Endothelial cell of umbilical vein (primary cell): Measurements from ENCODE around the gene CRYZL1. TPM values are rescaled to one million over a fixed set of nuclear protein-coding genes. Genes with fewer than 3 reads are reported as not detected.

Experiments used
- BruUV-seq: library from RNA; stranded (reverse); fragments of 400-500 nt; replicated peaks from 2 replicates; lab custom pipeline; 2021; lab: Mats Ljungman, UMichigan
- CTCF ChIA-PET: fragments of 300-600, 350-600 bp; sonication (Branson Sonifier 250); formaldehyde crosslinking; loops from one replicate; lab custom pipeline; 2021; ENCODE audit warnings: antibody characterized with exemption, inconsistent platforms; lab: Charles Lee
- POLR2A ChIA-PET: fragments of 300-600, 350-600 bp; sonication (Branson Sonifier 250); formaldehyde crosslinking; loops from one replicate; lab custom pipeline; 2021; ENCODE audit warnings: antibody characterized with exemption, inconsistent platforms; lab: Charles Lee
- DNase-seq: peaks from one replicate; pipeline ENCODE4 v3.0.0-alpha.2; 2011; ENCODE audit warnings: low read depth, low spot score
- FAIRE-seq: peaks from 2 replicates; lab custom pipeline; 2011; peaks lifted over from hg19 to GRCh38; lab: Jason Lieb, UNC
- H2AFZ ChIP-seq: 2 replicates; pipeline ENCODE4 v1.6.0; 2012; ENCODE audit warnings: low read depth, low read length, control low read depth, inconsistent platforms
- H3K27ac ChIP-seq: 2 replicates; pipeline ENCODE4 v1.5.1; 2011; ENCODE audit warnings: low read depth, mild to moderate bottlenecking, control low read depth, low read length, moderate library complexity; ENCODE audit not compliant: insufficient read depth
- H3K27me3 ChIP-seq, 2 experiments: 2 replicates each; pipeline versions ENCODE4 v1.6.0 to v1.6.1; 2011; ENCODE audit warnings: low read length in 2 of 2, mixed read lengths in 1 of 2; ENCODE audit not compliant: control insufficient read depth in 2 of 2, insufficient read depth in 2 of 2
- H3K36me3 ChIP-seq, 2 experiments: 2 replicates in 1 of 2; 3 replicates in 1 of 2; pipeline ENCODE4 v1.5.1; 2011; ENCODE audit warnings: low read length in 2 of 2, mild to moderate bottlenecking in 1 of 2, moderate library complexity in 1 of 2; ENCODE audit not compliant: control insufficient read depth in 2 of 2, insufficient read depth in 2 of 2; ENCODE audit errors: extremely low read depth in 1 of 2
- H3K4me1 ChIP-seq: 3 replicates; pipeline ENCODE4 v1.5.1; 2011; ENCODE audit warnings: mild to moderate bottlenecking, low read length; ENCODE audit not compliant: control insufficient read depth, insufficient read depth; ENCODE audit errors: extremely low read depth
- H3K4me2 ChIP-seq: 2 replicates; pipeline ENCODE4 v1.6.1; 2011; ENCODE audit warnings: low read length, control low read depth, mixed read lengths; ENCODE audit not compliant: insufficient read depth
- H3K4me3 ChIP-seq, 3 experiments: fragments of 200-600 bp in 1 of 3; sonication (generic), shearing (Covaris generic) in 1 of 3; replicated peaks in 1 of 3; 2 replicates each; pipeline ENCODE4 v1.5.1; 2011 to 2016; ENCODE audit warnings: control low read depth in 3 of 3, low read length in 3 of 3, mild to moderate bottlenecking in 2 of 3, inconsistent platforms in 1 of 3, low read depth in 1 of 3, moderate library complexity in 1 of 3; ENCODE audit not compliant: insufficient read depth in 1 of 3
- H3K79me2 ChIP-seq: 2 replicates; pipeline ENCODE4 v1.6.0; 2012; ENCODE audit warnings: low read length, inconsistent platforms; ENCODE audit not compliant: control insufficient read depth, insufficient read depth
- H3K9ac ChIP-seq: replicated peaks from 2 replicates; pipeline ENCODE3; 2011; ENCODE audit warnings: low read length, control low read depth; ENCODE audit not compliant: insufficient read depth; ENCODE audit errors: extremely low read depth
- H3K9me1 ChIP-seq: replicated peaks from 3 replicates; pipeline ENCODE4 v1.6.0; 2011; ENCODE audit warnings: mild to moderate bottlenecking, low read length; ENCODE audit not compliant: control insufficient read depth, insufficient read depth; ENCODE audit errors: extremely low read depth
- H3K9me3 ChIP-seq: replicated peaks from 2 replicates; pipeline ENCODE4 v1.5.1; 2012; ENCODE audit warnings: low read length, inconsistent platforms; ENCODE audit not compliant: control insufficient read depth, insufficient read depth
- H4K20me1 ChIP-seq: replicated peaks from 2 replicates; pipeline ENCODE3; 2011; ENCODE audit warnings: mild to moderate bottlenecking, low read length; ENCODE audit not compliant: control insufficient read depth, insufficient read depth; ENCODE audit errors: extremely low read depth
- CTCF ChIP-seq, 2 donors: IDR thresholded peaks; 1 replicate in 1 of 2; 2 replicates in 1 of 2; pipeline ENCODE4 v1.5.1; 2011; ENCODE audit warnings: low read length in 2 of 2, mild to moderate bottlenecking in 2 of 2, moderate library complexity in 2 of 2, control low read depth in 1 of 2, inconsistent platforms in 1 of 2, low read depth in 1 of 2; ENCODE audit not compliant: insufficient read depth in 1 of 2; ENCODE audit errors: extremely low read depth in 1 of 2
- EZH2 ChIP-seq: IDR thresholded peaks from 2 replicates; pipeline ENCODE4 v1.6.1; 2012; ENCODE audit warnings: borderline replicate concordance, low read depth, mild to moderate bottlenecking, moderate library complexity, low read length, inconsistent platforms; ENCODE audit not compliant: severe bottlenecking
- FOS ChIP-seq: IDR thresholded peaks from 2 replicates; pipeline ENCODE4 v1.6.1; 2011; ENCODE audit warnings: mild to moderate bottlenecking, low read length, moderate library complexity, borderline replicate concordance; ENCODE audit not compliant: insufficient read depth
- GATA2 ChIP-seq: IDR thresholded peaks from 2 replicates; pipeline ENCODE4 v1.7.0; 2011; ENCODE audit warnings: low read depth, mild to moderate bottlenecking, moderate library complexity, mixed read lengths, low read length; ENCODE audit not compliant: insufficient read length, insufficient read depth
- JUN ChIP-seq: IDR thresholded peaks from 2 replicates; pipeline ENCODE4 v1.6.1; 2011; ENCODE audit warnings: borderline replicate concordance, low read depth; ENCODE audit not compliant: insufficient read length, insufficient read depth
- MYC ChIP-seq: IDR thresholded peaks from one replicate; pipeline ENCODE4 v1.6.1; 2011; ENCODE audit warnings: mild to moderate bottlenecking, low read depth, low read length
- POLR2A ChIP-seq: IDR thresholded peaks from 2 replicates; pipeline ENCODE4 v1.6.1; 2012; ENCODE audit warnings: low read depth, mild to moderate bottlenecking, control low read depth, low read length
- POLR2AphosphoS5 ChIP-seq: IDR thresholded peaks from 2 replicates; pipeline ENCODE4 v1.6.1; 2012; ENCODE audit warnings: low read depth, mild to moderate bottlenecking, control low read depth, low read length, moderate library complexity; ENCODE audit not compliant: insufficient read depth
- dilution Hi-C: fragments of 300-500 bp; cut with MboI; formaldehyde crosslinking; loops from one replicate; pipeline ENCODE4 v1.15.0; 2019; ENCODE audit warnings: low sequenced_read_pairs; ENCODE audit not compliant: extremely low pct_ligation_motif_present
- intact Hi-C: fragments of 100-400 bp; cut with micrococcal nuclease; formaldehyde crosslinking; loops from one replicate; pipeline ENCODE4 v1.10.0; 2022
- polyA plus RNA-seq, 4 experiments: library from polyadenylated mRNA; depleted of rRNA in 3 of 4; stranded (reverse) in 3 of 4; unstranded in 1 of 4; fragments of >200 nt; gene quantifications; 2 replicates each; pipeline versions ENCODE4 v1.2.1 to v1.2.3, GENCODE V29; 2011 to 2012; ENCODE audit warnings: missing spikeins in 1 of 4
- total RNA-seq: library from RNA; stranded (reverse); gene quantifications from 2 replicates; pipeline ENCODE4 v1.2.3, GENCODE V29; 2021
- TF ChIP-seq, protein P1 (sequence below): IDR thresholded peaks from 2 replicates; pipeline ENCODE4 v1.6.1; 2011; ENCODE audit not compliant: insufficient read depth, insufficient read length

CRYZL1 gene
- total and polyA plus RNA-seq, 2 donors (not counting 3 experiments of a cell fraction or from before 2014, with no cell fraction given) = 26.4 to 42.1 TPM

- no peak overlapping the region for H3K4me2 ChIP-seq
- H3K27ac ChIP-seq = no peak overlapping the region
- no TSS peak for BruUV-seq
- ChIA-PET CTCF (interaction anchor here (0.8 to 1.0 kb wide), 2 partner anchors 24 to 244 kb away, joined by 3 read pairs; no protein-coding TSS in a partner anchor), POLR2A (no interaction called here)
- H3K4me3 ChIP-seq = no peak overlapping the region
- no peaks in the 10 kb centered on the region for H3K36me3 ChIP-seq
- peaks cover 31% of the 10 kb centered on the region for H3K4me1 ChIP-seq
- dilution Hi-C loops = no loop called here
- H3K9me3 ChIP-seq = no peaks in the 10 kb centered on the region
- H3K79me2 ChIP-seq = peaks cover 85% of the 10 kb centered on the region
- no peaks in the 10 kb centered on the region for H4K20me1 ChIP-seq
- TF ChIP-seq POLR2AphosphoS5 (no peak), POLR2A (no peak), MYC (no peak), JUN (no peak), FOS (no peak), EZH2 (no peak), GATA2 (no peak), CTCF (IDR thresholded peaks at IDR 0.05; ENCODE audit: extremely low read depth in 1 of 2, insufficient read depth in 1 of 2, low read depth in 1 of 2, low read length in 2 of 2) (no peak)
- TF ChIP-seq, protein P1, sequence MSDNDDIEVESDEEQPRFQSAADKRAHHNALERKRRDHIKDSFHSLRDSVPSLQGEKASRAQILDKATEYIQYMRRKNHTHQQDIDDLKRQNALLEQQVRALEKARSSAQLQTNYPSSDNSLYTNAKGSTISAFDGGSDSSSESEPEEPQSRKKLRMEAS = no peak
- no peak overlapping the region for H2AFZ ChIP-seq
- no peak for DNase-seq
- no peaks in the 10 kb centered on the region for H3K27me3 ChIP-seq
- no peaks in the 10 kb centered on the region for H3K9me1 ChIP-seq
- no peak overlapping the region for H3K9ac ChIP-seq
- no peak for FAIRE-seq
- intact Hi-C loops = no loop called here
Measured at GRCh38 chr21:33650929-33651509, 9.5 kb upstream of the CRYZL1 start.
